K562 (cell line): Measurements from ENCODE around the gene IL10RB.

Experiments
- ATF3 ChIP-seq, 2 experiments: fragments of 450-650 bp in 1 of 2; sonication (generic) in 1 of 2; formaldehyde crosslinking in 1 of 2; IDR thresholded peaks in 1 of 2; conservative IDR thresholded peaks in 1 of 2; 2 replicates each; pipeline versions ENCODE4 v1.6.1 to v1.8.1; 2016 to 2023; ENCODE audit warnings: mild to moderate bottlenecking in 2 of 2, moderate library complexity in 2 of 2, inconsistent platforms in 1 of 2, missing genetic modification reagents in 1 of 2
- CBX5 ChIP-seq: IDR thresholded peaks from 2 replicates; pipeline ENCODE4 v1.6.1; 2014; ENCODE audit warnings: low read depth, borderline replicate concordance
- E2F1 ChIP-seq: sonication (generic); formaldehyde crosslinking; IDR thresholded peaks from 2 replicates; pipeline ENCODE4 v1.8.1; 2023; ENCODE audit warnings: mild to moderate bottlenecking, missing genetic modification reagents, moderate library complexity
- FOS ChIP-seq: IDR thresholded peaks from 3 replicates; pipeline ENCODE4 v1.6.1; 2011; ENCODE audit not compliant: insufficient read length; ENCODE audit errors: extremely low read depth
- FOXA3 ChIP-seq, 2 experiments: fragments of 450-650 bp in 1 of 2; sonication (generic) in 1 of 2; formaldehyde crosslinking; IDR thresholded peaks in 1 of 2; conservative IDR thresholded peaks in 1 of 2; 2 replicates each; pipeline versions ENCODE4 v1.4.0 to v1.8.0; 2020 to 2022; ENCODE audit warnings: mild to moderate bottlenecking in 2 of 2, missing genetic modification reagents in 1 of 2
- MYC ChIP-seq, 2 experiments: fragments of 250-450 bp in 1 of 2; sonication (Bioruptor Pico) in 1 of 2; IDR thresholded peaks; 2 replicates each; pipeline versions ENCODE4 v1.5.1 to v1.6.1; 2012 to 2021; ENCODE audit warnings: low read depth in 2 of 2, borderline replicate concordance in 1 of 2, improper control_type of control experiment in 1 of 2, low read length in 1 of 2, mild to moderate bottlenecking in 1 of 2, moderate library complexity in 1 of 2
- RAD21 ChIP-seq, 2 experiments: fragments of 250-450 bp in 1 of 2; fragments of 450-650 bp in 1 of 2; sonication (Bioruptor Pico) in 1 of 2; formaldehyde crosslinking in 1 of 2; IDR thresholded peaks in 1 of 2; conservative IDR thresholded peaks in 1 of 2; 2 replicates each; pipeline versions ENCODE4 v1.4.0 to v1.8.0; 2020 to 2022; ENCODE audit warnings: mild to moderate bottlenecking in 2 of 2, moderate library complexity in 1 of 2
- SP1 ChIP-seq: sonication (generic); formaldehyde crosslinking; IDR thresholded peaks from 2 replicates; pipeline ENCODE4 v1.8.1; 2022; ENCODE audit warnings: mild to moderate bottlenecking, missing genetic modification reagents
- ZNF282 ChIP-seq: sonication (generic); formaldehyde crosslinking; IDR thresholded peaks from 2 replicates; pipeline ENCODE4 v1.8.1; 2023; ENCODE audit warnings: missing genetic modification reagents

- TF ChIP-seq E2F1 (CRISPR knock-in tag) (no peak), CBX5 (no peak), ZNF282 (CRISPR knock-in tag) (no peak), RAD21 (CRISPR knock-in tag; conservative IDR thresholded peaks at IDR 0.05 in 1 of 2, IDR thresholded peaks at IDR 0.05 in 1 of 2) (no peak), FOXA3 (CRISPR knock-in tag; conservative IDR thresholded peaks at IDR 0.05 in 1 of 2, IDR thresholded peaks at IDR 0.05 in 1 of 2) (no peak), MYC (IDR thresholded peaks at IDR 0.05; ENCODE audit: low read depth, low read length) (no peak), MYC (CRISPR knock-in tag; IDR thresholded peaks at IDR 0.05; ENCODE audit: borderline replicate concordance, low read depth) (no peak), ATF3 (IDR thresholded peaks at IDR 0.05) (no peak), ATF3 (CRISPR knock-in tag; conservative IDR thresholded peaks at IDR 0.05) (no peak), FOS (no peak), SP1 (CRISPR knock-in tag) (no peak)
These were observed 25.5 kb downstream of the IL10RB start for GRCh38 chr21:33291686-33292085.
